Prostate gland (tissue), 2 donors: ENCODE results near the gene NSL1.

Experiments
- CTCF ChIP-seq, 4 experiments: fragments of 200-600 bp in 2 of 4; fragments of 450-650 bp in 2 of 4; sonication (generic) in 2 of 4; IDR thresholded peaks; 1 replicate in 3 of 4; 2 replicates in 1 of 4; pipeline ENCODE4 v1.5.1; 2016 to 2019; ENCODE audit warnings: antibody characterized with exemption in 4 of 4, mild to moderate bottlenecking in 2 of 4, moderate library complexity in 2 of 4
- POLR2A ChIP-seq: fragments of 450-650 bp; IDR thresholded peaks from one replicate; pipeline ENCODE4 v1.6.1; 2016; ENCODE audit warnings: antibody characterized with exemption, mild to moderate bottlenecking

- TF ChIP-seq POLR2A (no peak), CTCF (IDR thresholded peaks at IDR 0.05) (no peak)
Measured at GRCh38 chr1:212746546-212746945, 45.0 kb downstream of the NSL1 start.
